Stimulated activated CD8-positive, alpha-beta memory T cell treated with anti-CD3 and anti-CD28 coated beads, Interleukin-15, amount 100 ng/mL, for 1 hour (primary cell): ENCODE data around the gene CCDC73.
"Not testable (repeated sequence)": the region's sequence is repeated elsewhere in the genome, so short reads cannot be mapped to it uniquely, and the experiment has no call there.

ENCODE experiments used
- DNase-seq: peaks from one replicate; pipeline ENCODE4 v3.0.0-alpha.2; 2020; ENCODE audit warnings: low read depth

Gene CCDC73

DNA sequence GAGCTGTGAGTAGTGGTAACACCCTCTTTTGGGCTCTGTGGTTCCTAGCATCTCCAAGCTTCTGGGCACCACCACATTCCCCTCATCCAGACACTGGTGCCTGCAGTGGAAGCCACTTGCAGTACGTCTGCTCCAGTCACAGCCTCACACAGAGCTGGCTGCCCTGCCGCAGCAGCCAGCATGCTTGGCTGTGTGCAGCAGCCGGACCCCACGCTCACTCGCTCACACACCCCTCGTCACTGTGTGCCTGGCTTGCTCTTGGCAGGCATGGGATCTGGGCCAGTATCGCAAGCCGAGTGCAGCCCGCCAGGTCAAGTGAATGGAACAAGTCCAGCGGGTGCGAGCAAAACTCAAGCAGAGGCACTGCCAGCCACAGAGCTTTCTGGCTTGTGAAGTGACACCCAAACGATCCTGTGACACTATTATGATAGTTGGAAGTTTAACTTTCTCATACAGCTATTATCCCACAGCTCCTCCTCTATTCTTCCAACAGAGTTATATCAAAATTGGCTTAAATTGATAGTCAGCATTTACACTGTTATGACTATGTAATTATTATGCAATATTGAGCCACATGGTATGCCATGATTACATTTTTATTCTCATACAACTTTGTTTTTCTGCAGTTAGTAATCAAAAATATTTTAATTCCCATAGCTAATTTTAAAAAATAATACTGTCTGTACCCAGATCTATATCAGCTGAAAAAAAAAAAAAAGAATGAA lies 89.0 kb downstream of the CCDC73 start:
- DNase-seq: no peak

DNA sequence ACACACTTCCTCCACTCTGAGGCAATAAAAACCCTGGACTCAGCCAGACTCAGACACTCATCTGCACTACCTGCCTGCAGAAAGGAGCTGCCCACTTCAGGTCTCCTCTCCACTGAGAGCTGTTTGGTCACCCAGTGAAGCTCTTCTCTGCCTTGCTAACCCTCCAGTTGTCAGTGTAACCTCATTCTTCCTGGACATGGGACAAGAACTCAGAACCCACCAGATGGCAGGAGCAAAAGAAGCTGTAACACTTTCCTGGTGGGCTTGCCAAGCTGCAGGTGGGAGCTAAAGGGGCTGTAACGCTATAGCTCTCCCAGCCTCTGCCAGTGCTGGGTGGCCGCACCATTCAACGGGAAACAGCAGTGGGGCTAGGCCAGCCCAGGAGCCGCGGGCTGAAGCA lies 89.7 kb downstream of the CCDC73 start:
- DNase-seq: no peak

DNA sequence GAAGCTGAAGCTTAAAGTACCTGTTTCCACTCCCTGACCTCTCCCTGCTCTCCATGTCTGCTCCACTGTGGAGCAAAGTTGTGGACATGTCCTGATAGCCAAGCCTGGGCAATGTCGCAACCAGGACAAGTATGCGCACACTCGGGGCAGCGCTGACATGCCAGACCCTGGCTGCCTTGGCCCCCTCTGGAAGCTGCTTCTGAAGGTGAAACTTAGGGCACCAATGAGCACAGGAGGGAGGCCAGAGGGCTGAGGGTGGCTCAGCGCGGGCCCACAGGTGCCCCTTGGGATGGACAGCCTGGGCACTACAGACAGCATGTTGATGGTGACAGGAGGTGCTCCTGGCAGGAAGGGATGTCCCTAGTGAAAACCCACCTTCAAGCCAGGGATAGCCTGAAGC lies 90.2 kb downstream of the CCDC73 start:
- no peak for DNase-seq

DNA sequence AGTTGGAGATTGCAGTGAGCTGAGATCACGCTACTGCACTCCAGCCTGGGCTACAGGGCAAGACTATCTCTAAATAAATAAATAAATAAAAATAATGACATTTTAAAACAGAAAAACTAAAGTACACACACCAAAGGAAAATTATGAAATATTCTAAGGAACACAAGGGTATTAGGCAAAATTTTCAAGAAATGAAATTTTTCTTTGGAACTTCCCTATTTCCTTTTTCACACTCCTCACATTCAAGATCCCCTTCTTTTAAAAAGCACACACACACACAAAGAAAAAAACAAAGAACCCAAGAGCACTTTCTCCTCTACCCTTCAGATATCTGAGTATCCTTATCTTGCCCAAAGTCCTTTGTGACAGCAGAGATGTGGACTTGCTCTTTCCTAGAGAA lies 92.8 kb downstream of the CCDC73 start:
- DNase-seq: no peak

DNA sequence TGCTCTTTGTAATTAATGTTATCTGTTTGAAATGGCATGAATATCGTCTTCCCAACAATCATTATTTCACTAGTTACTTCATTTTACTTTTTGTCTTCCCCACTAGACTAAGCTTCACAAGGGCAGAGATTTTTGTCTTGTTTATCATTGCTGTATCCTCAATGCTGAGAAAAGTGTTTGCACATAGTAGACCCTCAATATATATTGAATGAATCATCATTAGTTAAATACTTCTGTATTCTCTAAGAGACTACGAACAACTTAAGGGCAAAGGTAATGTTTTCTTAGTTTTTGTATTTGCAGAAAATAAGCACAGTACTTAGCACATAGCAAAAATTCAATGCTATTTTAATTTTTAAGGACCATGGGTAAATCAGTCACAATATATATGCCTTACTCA lies 95.9 kb downstream of the CCDC73 start:
- no peak for DNase-seq

DNA sequence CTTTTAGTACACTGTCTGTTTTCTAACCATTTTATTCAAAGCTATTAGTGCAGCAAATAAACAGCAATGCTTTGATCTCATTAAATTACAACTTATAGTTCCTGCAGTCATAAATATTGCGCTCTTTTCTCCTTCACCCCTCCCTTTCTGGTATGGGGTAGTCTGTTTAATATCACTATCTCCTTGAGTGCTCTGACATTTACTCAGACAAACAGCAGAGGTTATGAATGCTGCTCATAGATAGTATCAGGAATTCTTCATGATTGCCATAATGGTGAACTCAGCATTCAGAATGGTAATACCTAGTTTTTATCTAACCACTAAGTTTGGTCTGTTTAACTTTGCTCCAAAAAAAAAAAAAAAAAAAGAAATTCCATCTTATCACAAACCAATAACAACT lies 123.4 kb downstream of the CCDC73 start:
- DNase-seq: no peak

DNA sequence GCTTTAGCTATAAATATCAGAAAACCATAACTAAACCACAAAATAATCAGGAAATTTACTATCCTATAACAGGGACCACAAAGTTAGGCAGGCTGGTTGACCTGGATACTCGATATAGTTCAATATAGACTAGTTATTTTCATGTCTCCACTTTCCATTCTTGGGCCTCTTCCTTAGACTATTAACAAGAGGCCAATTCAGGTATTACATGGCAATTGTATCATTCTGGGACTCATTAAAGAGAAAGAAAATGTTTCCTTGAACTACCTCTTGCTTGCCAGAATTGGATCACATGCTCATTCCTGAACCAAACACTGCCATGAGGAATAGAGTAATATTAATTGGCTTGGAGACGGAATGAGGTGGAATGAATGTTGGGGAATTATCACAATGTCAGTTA lies 134.8 kb downstream of the CCDC73 start:
- no peak for DNase-seq

DNA sequence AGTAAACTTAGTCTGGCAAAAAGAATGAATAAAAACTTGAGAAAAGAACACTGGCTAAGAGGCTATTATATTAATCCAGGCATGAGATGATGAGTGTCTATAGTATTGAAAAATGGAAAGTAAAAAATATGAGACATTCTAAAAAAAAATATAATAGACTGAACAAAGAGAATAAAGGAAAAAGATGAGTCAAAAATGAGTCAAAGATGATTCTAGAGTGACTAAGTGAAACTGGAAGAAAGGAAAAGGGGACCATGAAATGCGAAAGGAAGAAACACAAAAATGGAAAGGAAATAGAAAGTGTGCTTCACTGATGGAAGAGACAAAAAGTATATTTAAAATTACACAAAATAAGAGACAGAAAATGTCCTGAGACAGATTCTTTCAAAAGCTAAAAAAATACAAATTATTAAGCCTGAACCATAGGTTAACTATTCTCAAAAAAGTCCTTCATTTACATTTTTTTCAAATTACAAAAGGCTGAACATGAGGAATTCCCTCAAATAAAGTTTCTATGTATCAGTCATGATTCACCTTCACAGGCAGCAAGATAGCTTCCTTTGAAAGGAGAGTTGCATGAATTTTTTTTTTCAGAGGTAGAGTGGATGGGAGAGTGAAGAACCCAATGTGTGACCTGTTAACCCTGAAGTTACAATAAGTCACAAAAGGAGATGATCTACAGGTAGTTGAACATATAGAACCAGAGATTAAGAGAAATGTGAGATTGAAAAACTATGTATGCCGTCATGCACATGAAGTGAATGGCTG lies 135.6 kb downstream of the CCDC73 start:
- DNase-seq: no peak

DNA sequence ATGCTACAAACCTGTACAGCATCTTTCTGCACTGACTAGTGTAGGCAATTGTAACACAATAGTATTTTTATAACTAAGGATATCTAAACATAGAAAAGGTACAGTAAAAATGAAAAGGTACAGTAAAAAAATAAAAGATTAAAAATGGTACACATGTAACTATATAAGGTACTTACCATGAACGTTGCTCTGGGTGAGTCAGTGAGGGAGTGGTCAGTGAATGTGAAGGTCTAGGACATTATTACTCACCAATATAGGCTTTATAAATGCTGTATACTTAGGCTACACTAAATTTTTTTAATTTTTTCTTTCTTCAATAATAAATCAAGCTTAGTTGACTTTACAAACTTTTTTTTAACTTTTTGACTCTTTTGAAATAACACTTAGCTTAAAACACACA lies 150.9 kb downstream of the CCDC73 start:
- DNase-seq: no peak

DNA sequence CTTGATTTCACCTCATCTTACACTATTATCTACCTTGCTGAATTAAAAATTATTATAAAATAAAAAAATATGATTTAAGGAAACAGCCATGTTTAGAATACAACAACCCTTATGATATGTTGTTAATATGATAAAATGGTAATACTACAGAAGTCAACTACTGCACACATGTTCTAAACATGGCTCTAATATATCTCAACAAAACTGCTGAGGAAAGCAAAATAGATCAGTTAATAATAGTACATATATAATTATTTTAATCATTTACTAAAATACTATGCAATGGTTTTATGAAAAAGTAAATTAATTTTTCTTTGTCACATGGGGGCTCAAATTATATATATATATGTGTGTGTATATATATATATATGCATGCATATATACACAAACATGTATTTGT lies 153.1 kb downstream of the CCDC73 start:
- DNase-seq: no peak

DNA sequence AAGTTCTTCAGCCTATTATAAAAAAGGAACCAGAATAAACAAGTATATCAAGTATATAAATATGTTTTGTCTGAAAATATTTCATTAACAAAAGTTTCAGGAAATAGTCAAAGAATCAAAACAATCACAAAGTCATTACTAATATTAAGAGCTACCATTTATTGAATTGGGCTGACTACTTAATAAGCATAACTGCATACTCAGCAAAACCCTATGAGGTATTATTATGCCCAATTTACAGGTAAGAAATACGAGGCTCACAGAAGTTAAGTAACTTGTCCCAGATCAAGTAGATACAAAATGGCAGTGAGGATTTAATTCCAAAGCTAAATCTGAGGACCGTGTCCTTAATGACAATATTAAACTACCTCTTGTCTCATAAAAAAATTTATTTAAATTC lies 158.6 kb downstream of the CCDC73 start:
- DNase-seq: no peak

DNA sequence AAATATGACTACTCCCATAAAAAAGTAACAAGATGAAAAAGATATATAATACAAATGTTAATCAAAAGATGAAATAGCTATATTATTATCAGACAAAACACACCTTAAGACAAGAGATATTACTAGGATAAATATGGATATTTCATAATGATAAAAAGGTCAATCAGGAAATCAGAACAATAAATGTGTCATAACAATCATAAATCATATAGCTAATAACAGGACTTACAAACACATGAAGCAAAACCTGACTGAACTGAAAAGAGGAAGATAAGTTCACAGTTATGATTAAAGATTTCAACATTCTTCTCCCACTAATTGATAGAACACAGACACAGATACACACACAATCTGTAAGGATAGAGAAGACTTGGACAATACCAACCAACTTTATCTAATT lies 163.6 kb downstream of the CCDC73 start:
- no peak for DNase-seq

DNA sequence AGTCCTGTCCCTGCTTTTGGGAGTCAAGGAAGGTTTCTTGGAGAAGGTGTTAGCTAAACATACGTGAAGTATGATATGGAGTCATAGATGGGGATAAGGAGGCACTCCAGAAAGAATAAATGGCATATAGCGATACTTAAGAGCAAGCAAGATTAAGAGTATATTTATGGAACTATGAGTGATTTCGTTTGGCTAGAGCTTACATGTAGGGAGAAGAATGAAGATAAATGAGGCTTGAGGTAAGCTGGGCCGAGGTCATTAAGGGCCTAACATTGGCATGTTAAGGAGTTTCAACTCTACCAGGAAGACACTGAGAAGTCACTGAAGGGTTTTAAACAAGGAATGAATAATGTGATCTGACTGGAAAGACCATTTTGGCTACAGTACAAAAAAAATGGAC lies 177.6 kb downstream of the CCDC73 start:
- DNase-seq: no peak

DNA sequence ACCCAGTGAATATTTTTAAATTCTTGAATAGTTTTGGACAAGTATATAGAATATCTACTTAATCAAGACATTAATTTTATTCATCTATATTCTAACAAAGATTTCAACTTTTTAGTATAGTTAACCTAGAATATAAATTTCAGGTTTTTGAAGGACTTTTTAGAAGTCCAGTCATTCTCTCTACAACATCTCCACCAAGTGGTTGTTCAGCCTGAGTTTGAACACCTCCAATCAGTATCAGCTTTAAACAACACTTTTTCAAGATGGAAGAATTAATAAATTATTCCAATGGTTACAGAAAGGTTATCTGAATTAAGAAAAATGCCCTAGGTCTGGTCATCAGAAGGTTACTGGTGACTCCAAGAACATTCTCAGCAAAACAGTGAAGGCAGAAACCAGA lies 179.0 kb downstream of the CCDC73 start:
- DNase-seq: no peak

DNA sequence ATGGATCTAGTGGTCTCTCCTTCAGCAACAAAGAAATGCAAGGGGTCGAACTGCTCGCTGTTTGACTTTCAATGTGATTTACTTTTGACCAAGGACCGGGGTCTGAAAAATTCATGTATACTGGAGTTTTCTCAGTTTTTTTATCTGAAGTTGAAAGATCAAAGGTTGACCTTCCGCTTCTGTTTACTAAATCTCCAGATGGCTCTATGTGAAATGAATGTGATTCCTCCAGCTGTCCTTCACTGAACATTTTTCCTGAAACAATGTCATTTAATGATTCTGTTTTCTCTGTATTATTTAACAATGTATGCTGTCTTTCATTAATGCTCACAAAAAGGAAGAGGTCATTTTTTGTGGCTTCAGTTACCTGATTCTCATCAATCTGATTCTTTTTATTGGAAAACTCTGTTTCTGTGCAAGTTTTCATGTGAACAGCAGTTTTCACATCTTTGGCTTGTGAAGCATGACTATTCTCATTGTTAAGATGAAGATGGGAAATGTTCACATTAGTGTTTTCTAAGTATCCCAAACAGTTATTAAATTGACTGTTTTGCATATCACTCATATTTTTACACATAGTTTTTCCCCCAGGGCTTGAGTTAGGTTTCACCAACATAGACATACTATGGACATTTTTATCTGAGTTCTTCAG lies 180.8 kb downstream of the CCDC73 start:
- DNase-seq: no peak

DNA sequence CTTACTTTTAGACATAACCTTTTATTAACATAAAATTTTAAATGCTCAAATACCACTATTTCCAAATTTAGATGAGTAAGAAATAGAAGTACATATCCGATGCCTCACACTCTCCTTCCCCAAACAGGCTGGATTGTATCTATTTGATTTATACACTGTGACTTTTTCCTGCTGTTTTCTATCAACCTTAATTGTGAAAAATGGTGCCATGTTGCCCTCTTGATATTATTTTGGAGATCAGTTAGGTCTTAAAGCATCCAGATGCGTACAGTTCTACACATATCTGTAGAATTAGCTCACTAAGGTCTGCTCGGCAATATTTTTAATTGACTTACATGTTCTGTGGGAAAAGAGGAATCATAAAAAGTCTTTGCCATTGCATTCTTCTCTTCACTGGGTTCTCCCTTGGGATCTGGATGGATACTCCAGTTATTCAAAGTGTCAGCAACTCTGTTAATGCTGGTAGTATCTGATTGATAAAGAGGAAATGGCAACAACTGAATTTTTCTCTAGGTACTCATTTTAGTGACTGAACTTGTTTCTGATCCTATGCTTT lies 183.6 kb downstream of the CCDC73 start:
- DNase-seq: no peak

DNA sequence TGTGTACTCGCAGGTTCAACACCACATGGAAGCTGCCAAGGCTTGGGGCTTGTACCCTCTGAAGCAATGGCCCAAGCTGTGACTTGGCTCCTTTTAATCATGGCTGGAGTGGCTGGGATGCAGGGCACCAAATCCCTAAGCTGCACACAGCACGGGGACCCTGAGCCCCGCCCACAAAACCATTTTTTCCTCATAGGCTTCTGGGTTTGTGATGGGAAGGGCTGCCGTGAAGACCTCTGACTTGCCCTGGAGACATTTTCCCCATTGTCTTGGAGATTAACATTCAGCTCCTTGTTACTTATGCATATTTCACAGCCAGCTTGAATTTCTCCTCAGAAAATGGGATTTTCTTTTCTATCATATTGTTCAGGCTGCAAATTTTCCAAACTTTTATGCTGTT lies 185.6 kb downstream of the CCDC73 start:
- not testable (repeated sequence) for DNase-seq

DNA sequence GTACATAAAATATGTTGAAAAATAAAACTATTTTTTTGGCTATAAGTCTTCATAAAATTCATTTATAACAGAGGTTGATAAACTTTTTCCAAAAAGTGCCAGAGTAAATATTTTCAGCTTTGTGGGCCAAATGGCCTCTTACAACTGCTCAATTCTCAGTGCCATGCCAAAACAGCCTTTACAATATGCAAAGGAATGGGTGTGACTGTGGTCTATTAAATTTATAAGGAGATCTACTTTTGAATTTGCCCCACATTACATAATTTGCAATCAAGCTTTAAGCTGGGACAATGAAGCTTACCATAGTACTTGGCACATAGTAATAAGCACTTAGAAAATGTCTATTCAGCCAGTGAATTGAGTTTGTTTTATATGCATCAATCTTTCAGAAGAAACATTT lies 188.2 kb downstream of the CCDC73 start:
- DNase-seq: no peak

DNA sequence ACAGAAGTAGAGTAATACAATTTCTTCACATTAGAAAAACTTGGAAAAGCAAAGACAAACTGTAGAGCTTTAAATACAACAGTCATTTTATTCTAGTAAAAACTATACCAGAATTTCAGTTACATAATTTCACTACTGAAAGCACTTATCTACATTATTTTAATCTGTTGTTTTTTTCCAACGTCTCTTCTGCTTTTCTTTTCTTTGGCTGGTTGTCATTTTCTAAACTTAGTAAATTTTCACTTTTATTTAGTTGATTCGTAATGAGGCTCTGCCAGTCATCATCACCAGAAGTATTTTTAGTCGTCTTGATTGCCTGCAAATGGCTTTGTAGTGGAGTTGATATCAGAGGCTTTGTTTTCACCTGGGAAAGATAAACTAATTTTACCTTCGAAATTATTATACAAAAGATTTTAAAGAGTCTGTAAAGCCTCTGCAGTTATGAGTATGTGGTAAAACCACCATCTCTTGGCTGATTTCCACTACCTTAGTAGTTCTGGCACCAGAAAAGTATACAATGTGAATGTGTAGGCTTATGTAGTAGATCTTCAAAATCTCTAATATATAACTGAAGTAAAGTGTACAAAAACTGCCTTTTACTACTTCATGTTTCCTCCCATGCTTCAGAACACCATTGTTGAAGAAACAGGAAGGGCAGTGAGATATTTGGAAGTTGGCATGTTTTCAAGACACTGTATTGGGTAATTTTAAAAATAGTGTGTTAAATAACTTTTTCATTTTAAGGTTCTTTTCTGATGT lies 191.6 kb downstream of the CCDC73 start:
- no peak for DNase-seq

DNA sequence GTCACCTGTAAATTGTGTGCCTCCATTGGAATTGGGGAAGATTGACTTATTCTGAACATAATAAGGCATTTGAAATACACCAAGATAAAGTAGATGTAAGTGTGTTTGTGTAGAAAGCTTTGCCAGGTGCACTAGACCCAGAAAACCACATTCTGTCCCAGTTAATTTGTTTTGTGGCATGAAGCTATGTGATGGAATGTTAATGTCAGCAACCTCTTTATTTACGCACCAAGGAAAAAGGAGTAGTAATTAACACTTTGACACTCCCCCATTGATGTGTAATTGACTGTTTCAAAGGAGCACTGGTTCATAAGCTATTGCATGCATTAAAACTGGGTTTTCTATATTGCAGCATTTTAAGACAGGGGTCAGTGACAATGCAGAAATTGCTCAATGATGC lies 196.5 kb downstream of the CCDC73 start:
- DNase-seq: no peak

DNA sequence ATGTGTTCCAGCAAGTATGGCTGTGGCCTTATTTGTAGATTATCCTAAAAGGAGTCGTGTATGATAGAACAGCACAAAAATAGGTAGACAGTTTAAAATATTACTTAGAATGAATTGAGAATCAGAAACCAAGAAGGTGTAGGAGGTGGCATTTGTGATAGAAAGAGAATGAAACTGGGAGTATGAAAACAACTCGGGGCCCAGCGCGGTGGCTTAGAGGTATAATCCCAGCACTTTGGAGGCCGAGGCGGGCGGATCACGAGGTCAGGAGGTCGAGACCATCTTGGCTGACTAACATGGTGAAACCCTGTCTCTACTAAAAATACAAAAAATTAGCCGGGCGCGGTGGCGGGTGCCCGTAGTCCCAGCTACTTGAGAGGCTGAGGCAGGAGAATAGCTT lies 198.3 kb downstream of the CCDC73 start:
- not testable (repeated sequence) for DNase-seq

DNA sequence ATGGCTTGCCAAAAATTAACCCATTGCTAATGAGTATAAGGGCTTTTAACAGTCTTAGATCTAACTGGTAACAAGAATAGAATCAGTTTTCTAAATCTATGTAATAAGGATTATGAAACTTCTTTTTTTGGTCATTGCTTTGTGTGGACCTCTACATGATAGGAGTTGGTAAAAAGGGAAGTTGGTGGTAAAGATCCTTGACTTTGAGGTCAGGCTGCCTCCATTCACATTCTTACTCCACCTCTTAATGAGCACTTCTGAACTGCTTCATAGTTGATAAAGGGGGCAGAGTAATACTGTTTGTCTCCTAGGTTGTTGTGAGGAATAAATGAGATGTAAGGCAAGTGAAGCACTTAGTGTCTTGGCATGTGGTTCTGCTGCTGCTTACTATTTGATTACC lies 200.2 kb downstream of the CCDC73 start:
- no peak for DNase-seq
